NCI-H526 treated with DMSO at 0.1 percent for 48 hours (cell line): Measurements from ENCODE around the gene GSC2.
A peak's percentile ranks its signal among the peaks of the same experiment; 100 is the strongest.

Source experiments
- DNase-seq: peaks from one replicate; lab custom pipeline; 2025; lab: John Stamatoyannopoulos, UW

The GSC2 gene

GRCh38 chr22:19133561-19133960 lies 16.5 kb downstream of the GSC2 start:
- no peak for DNase-seq

DNA sequence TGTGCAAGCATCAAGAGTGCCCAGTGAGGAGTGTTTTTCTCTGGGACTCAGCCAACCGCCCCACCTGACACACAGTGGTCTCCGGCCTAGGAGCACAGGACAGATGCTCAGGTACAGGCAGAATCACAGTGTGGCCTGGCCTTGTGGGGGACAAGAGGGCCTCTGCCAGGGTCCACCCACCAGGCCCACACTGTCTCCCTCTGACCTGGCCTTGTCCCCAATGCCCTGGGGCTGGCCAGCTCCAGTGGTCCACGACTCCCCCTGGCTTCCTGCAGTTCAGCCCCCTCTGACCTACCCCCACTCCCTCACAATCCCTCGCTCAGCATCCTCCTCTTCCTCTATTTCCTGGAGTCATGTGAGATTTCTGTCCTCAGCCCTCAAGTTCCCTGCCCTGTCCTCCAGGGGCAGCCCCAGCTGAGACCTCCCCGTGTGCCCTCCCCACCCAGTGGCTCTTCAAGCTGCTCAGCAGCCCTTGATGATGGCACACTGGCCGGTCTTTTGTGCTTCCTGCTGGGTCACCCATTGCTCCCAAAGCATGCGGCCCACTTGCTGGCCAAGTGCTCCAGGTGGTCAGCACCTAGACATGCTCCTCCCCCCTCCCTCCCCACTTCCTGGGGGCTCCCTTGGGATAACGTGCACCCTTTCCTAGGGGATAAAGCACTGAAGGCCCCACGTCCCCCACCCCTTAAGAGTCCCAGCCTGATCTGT lies 17.2 kb downstream of the GSC2 start:
- no peak for DNase-seq

- DNase-seq = no peak
Observed at GRCh38 chr22:19132153-19132552, 17.9 kb downstream of the GSC2 start.

DNA sequence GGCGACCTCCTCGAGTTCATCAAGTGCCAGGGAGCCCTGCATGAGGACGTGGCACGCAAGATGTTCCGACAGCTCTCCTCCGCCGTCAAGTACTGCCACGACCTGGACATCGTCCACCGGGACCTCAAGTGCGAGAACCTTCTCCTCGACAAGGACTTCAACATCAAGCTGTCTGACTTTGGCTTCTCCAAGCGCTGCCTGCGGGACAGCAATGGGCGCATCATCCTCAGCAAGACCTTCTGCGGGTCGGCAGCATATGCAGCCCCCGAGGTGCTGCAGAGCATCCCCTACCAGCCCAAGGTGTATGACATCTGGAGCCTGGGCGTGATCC lies 18.4 kb downstream of the GSC2 start:
- DNase-seq = no peak

GRCh38 chr22:19130959-19131684 lies 19.0 kb downstream of the GSC2 start, which contains the start of gene TSSK2:
TSSK2 (plus strand) TSS chr22:19131308; CDS start chr22:19131400, 92 bp downstream.
- no peak for DNase-seq

GRCh38 chr22:19129871-19130270 lies 20.2 kb downstream of the GSC2 start:
- no peak for DNase-seq

DNA sequence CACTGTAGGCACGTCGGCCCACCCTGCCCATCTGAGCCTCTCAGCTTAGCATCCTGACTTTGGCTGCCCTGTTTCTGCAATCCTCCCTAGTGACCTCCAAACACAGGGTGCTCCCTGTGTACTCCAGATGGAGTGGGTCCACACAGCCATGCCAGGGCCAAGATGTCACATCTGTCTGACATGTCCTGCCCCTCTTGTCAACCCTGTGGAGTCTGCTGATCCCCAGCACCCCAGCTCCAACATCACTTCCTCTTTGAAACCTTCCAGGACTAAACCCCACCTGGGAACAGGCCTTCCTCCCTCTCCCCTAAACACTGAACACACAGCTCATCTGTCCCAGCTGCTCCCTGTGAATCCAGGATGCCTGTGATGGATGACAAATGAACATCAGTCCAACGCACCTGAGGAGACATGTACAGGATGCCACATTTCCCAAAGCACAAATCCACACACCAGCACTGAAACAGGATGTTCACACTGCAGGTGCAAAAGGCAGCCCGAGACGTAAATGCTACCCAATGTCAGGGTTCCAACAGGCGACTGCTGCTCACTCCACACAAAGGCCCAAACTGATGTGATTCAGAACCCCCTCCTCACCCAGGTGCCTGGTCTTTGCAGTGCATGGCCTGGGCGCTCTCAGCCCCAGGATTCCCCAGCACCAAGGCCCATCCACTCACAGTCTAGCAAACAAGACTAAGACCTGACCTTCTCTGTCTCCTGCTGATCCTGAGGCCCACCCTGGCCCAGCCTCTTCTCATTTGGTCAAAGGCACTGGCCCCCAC lies 21.0 kb downstream of the GSC2 start:
- DNase-seq = no peak

GRCh38 chr22:19128009-19128401 lies 22.1 kb downstream of the GSC2 start:
- DNase-seq = no peak

GRCh38 chr22:19127329-19128008 lies 22.6 kb downstream of the GSC2 start:
- no peak for DNase-seq

DNA sequence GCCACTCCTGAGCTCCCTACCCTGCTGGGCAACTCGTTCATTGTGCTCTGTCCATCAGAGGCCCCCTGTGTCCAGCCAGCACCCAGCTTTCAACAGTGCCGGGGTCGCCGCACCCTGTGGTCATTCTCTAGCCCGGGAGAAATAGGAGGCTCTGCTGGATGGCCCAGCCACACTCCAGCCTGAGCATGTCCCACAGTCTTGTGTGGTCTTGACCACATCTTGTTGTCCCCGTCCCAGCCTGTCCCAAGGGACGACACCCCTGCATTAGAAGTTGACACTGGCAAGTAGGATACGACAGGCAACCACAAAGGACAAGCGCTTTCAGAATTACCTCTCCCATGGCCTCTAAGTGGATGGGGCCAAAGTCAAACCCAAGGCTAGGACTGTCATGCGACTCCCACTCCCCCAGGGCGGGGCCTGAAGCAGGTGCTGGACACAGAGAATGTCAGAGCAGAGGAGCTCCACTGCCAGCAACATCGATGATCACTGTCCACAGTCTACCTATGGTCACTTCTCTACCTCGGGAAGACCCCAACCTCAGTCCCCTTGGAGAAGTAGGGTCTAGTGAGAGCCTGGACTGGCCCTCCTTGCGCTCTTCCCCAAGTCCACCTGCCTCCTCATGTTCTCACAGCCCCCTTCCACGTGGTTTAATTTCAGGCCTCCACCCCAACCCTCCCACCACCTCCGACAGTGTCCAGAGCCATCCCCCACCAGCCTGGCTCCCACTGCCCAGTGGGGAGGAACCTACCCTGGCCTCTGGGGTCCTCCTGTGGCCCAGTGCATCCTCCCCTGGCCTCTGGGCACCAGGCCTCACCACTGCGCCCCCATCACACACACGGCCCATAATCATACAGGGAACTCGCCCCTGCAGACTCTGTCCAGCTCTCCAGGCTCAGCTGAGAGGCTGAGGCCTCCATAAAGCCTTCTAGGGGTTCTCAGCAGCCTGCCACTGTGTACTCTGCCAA lies 23.5 kb downstream of the GSC2 start:
- DNase-seq = no peak

DNA sequence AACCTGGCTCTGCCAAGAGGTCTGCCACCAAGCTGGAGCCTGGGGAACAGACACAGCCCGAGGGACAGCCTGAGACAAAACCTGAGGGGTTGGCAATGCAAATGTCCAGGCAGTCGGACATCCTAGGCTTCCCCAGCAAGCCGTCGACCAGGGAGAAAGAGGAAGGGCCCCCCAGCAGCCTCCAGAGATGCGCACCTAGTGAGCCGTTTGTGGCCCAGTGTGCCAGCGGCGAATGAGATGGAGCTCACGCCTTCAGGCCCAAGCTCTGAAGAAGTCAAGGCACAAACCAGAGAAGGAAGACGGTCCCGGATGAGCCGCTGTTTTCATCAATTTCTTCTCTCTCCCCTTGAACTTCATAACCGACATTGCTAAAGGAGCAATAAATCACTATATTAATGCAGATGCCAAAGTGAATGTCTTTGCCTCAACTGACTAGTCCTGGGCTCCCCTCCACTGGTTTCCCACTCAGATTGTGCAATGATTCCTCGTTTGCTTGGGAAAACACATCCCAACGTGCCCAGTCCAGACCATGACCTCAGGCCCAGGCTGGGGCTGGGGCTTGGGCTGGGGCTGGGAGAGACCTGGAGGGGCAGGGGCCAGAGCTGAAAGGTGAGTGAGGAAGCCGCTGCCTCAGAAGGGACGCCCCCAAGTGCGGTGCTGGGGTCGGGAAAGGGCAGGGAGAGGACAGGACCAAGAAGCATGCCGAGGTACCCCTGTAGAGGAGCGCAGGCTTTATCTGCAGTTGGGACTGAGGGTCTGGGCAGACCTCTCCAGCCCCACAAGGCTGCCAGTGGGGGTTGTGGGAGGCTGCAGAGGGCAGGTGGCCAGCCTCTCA lies 24.4 kb downstream of the GSC2 start:
- no peak for DNase-seq

DNA sequence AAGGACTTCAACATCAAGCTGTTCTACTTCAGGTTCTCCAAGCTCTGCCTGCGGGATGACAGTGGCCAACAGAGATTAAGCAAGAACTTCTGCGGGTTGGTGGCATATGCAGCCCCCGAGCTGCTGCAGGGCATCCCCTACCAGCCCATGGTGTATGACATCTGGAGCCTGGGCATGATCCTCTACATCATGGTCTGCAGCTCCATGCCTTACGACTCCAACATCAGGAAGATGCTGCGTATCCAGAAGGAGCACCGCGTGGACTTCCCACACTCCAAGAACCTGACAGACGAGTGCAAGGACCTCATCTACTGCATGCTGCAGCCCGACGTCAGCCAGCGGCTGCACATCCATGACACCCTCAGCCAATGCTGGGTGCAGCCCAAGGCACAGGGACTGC lies 25.1 kb downstream of the GSC2 start:
- DNase-seq = no peak

- no peak for DNase-seq
Observed at GRCh38 chr22:19124377-19124776, 25.7 kb downstream of the GSC2 start.

GRCh38 chr22:19123936-19124335 lies 26.2 kb downstream of the GSC2 start:
- no peak for DNase-seq

GRCh38 chr22:19122752-19123492 lies 27.2 kb downstream of the GSC2 start:
- DNase-seq = no peak

GRCh38 chr22:19122143-19122751 lies 27.8 kb downstream of the GSC2 start, which contains the start of gene DGCR2:
DGCR2 (minus strand) TSS chr22:19122412; CDS start chr22:19122206, 206 bp downstream.
- DNase-seq = peak; percentile 78

DNA sequence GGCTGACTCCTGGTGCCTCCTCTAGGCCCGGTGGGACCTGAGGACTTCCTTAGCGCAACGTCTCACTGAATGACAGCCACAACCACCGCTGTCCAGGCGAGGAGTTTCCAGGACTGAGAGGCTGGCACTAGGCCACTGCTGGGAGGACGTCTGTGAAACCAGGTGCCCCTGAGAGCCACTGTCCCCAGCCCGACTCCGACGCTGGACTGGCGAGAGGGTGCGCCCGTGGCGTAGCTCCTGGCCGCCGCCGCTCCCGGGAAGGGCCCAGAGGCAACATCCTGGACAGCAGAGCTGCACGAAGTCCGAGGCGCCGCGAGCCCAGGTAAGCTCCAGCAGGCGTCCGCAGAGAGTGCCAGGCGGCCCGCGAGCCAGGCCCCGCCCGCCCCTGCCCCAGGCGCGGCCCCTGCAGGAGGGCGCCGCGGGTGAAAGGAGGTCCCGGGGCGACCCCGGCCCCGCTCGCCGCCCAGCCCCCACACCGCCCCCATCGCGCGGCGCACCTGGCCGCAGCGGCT lies 28.4 kb downstream of the GSC2 start:
- no peak for DNase-seq

GRCh38 chr22:19120829-19121630 lies 29.1 kb downstream of the GSC2 start:
- DNase-seq = no peak
